ENCODE measurements around the gene PPP4R4.

Gene PPP4R4

GRCh38 chr14:94173885-94174603 is at the start of gene PPP4R4:
Gene PPP4R4 (plus strand): TSS chr14:94174322. CDS start chr14:94174466, 144 bp downstream.
- DNase-seq (ENCODE audit: low spot score), result peak; percentile 87

GRCh38 chr14:94124582-94125377 is 49.3 kb upstream of the PPP4R4 start:
- no peak for DNase-seq (ENCODE audit: low spot score)

GRCh38 chr14:94125659-94126418 is 48.3 kb upstream of the PPP4R4 start:
- DNase-seq (ENCODE audit: low spot score), result no peak

- no peak for DNase-seq (ENCODE audit: low spot score)
These were observed 47.8 kb upstream of the PPP4R4 start for GRCh38 chr14:94126419-94126677.

GRCh38 chr14:94126800-94127199 is 47.3 kb upstream of the PPP4R4 start:
- no peak for DNase-seq (ENCODE audit: low spot score)

GRCh38 chr14:94127330-94127729 is 46.8 kb upstream of the PPP4R4 start:
- no peak for DNase-seq (ENCODE audit: low spot score)

- no peak for DNase-seq (ENCODE audit: low spot score)
These were observed 45.8 kb upstream of the PPP4R4 start for GRCh38 chr14:94128216-94128839.

- DNase-seq (ENCODE audit: low spot score), result peak; percentile 68
These were observed 44.9 kb upstream of the PPP4R4 start, which contains the start of gene IFI27L2 for GRCh38 chr14:94129111-94129757. Gene IFI27L2 (minus strand): TSS chr14:94129604. CDS start chr14:94129564, 40 bp downstream.

GRCh38 chr14:94129758-94130414 is 44.2 kb upstream of the PPP4R4 start:
- peak; percentile 12 for DNase-seq (ENCODE audit: low spot score)

- DNase-seq (ENCODE audit: low spot score), result peak; percentile 80
These were observed 41.7 kb upstream of the PPP4R4 start for GRCh38 chr14:94132285-94132887.

GRCh38 chr14:94135476-94135875 is 38.6 kb upstream of the PPP4R4 start:
- no peak for DNase-seq (ENCODE audit: low spot score)

GRCh38 chr14:94136575-94137331 is 37.4 kb upstream of the PPP4R4 start:
- DNase-seq (ENCODE audit: low spot score), result peak; percentile 85

- no peak for DNase-seq (ENCODE audit: low spot score)
These were observed 35.9 kb upstream of the PPP4R4 start for GRCh38 chr14:94138251-94138650.

GRCh38 chr14:94139006-94139405 is 35.1 kb upstream of the PPP4R4 start:
- DNase-seq (ENCODE audit: low spot score), result no peak

GRCh38 chr14:94139421-94139820 is 34.7 kb upstream of the PPP4R4 start:
- DNase-seq (ENCODE audit: low spot score), result no peak

GRCh38 chr14:94142247-94142646 is 31.9 kb upstream of the PPP4R4 start:
- DNase-seq (ENCODE audit: low spot score), result no peak

GRCh38 chr14:94142836-94143235 is 31.3 kb upstream of the PPP4R4 start:
- DNase-seq (ENCODE audit: low spot score), result no peak

- no peak for DNase-seq (ENCODE audit: low spot score)
These were observed 30.9 kb upstream of the PPP4R4 start for GRCh38 chr14:94143239-94143638.

GRCh38 chr14:94143711-94144110 is 30.4 kb upstream of the PPP4R4 start:
- DNase-seq (ENCODE audit: low spot score), result no peak

GRCh38 chr14:94144765-94145164 is 29.4 kb upstream of the PPP4R4 start:
- DNase-seq (ENCODE audit: low spot score), result no peak

Measured in CD4-positive, alpha-beta T cell treated with Interleukin-15 for 4 hours (primary cell).